ENCODE measurements around the gene DNALI1.

DNALI1 gene

DNA sequence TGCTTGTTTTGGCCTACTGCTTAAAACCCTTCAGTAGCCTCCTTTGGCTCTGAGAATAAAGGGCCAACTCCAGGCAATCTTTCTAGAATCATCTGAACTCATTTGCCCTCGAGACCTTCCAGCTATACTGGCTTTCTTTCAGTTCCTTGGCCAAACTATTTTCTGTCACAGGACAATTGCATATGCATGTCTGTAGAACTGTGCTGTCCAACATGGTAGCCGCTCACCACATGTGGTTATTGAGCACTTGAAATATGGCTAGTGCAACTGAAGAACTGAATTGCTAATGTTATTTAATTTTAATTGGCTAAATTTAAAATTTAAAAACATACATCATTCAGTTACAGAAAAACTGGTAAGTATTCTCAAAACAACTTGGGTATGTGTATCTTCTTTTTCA lies 53.3 kb downstream of the DNALI1 start:
- TF ChIP-seq, protein P1, sequence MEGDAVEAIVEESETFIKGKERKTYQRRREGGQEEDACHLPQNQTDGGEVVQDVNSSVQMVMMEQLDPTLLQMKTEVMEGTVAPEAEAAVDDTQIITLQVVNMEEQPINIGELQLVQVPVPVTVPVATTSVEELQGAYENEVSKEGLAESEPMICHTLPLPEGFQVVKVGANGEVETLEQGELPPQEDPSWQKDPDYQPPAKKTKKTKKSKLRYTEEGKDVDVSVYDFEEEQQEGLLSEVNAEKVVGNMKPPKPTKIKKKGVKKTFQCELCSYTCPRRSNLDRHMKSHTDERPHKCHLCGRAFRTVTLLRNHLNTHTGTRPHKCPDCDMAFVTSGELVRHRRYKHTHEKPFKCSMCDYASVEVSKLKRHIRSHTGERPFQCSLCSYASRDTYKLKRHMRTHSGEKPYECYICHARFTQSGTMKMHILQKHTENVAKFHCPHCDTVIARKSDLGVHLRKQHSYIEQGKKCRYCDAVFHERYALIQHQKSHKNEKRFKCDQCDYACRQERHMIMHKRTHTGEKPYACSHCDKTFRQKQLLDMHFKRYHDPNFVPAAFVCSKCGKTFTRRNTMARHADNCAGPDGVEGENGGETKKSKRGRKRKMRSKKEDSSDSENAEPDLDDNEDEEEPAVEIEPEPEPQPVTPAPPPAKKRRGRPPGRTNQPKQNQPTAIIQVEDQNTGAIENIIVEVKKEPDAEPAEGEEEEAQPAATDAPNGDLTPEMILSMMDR (conservative IDR thresholded peaks at IDR 0.05), result no peak
- no peak overlapping the region for H3K27ac ChIP-seq

- H3K27ac ChIP-seq, result no peak overlapping the region
- TF ChIP-seq, protein P1 (conservative IDR thresholded peaks at IDR 0.05), result no peak
Observed at GRCh38 chr1:37612186-37612585, 55.4 kb downstream of the DNALI1 start.

GRCh38 chr1:37614105-37614504 lies 57.4 kb downstream of the DNALI1 start:
- H3K27ac ChIP-seq, result no peak overlapping the region
- TF ChIP-seq, protein P1 (conservative IDR thresholded peaks at IDR 0.05), result no peak

GRCh38 chr1:37616330-37616729 lies 59.6 kb downstream of the DNALI1 start:
- H3K27ac ChIP-seq, result no peak overlapping the region
- TF ChIP-seq, protein P1 (conservative IDR thresholded peaks at IDR 0.05), result no peak

Measured in VCaP (cell line).